ENCODE data around the gene KIAA0408.

DNA sequence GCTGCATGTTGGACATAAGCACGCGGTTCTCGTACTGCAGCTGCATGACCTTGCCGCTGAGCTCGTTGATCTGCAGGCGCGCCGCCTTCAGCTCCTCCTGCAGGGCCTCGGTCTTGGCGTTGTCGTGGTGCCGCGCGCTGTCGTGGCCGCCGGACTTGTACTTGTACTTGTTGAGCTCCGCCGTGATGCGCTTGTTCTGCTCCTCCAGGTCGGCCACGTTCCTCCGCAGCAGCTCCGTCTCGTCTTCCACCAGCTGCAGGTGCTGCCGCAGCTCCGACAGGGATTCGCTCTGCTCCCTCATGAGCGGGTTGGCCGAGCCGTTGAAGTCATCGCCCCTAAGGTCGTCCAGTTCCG, 16.6 kb upstream of the KIAA0408 start:
- TF ChIP-seq POLR2A (IDR thresholded peaks at IDR 0.05; ENCODE audit: low read depth, low read length) (no peak), TAF1 (IDR thresholded peaks at IDR 0.05; ENCODE audit: low read depth, low read length) (no peak), POLR2AphosphoS5 (IDR thresholded peaks at IDR 0.05; ENCODE audit: low read depth, low read length) (no peak), POU2F2 (IDR thresholded peaks at IDR 0.05; ENCODE audit: low read depth, low read length) (no peak)
